ENCODE data around the gene BBS5. TPM values are rescaled to one million over a fixed set of nuclear protein-coding genes. Genes with fewer than 3 reads are reported as not detected.

Gene BBS5
- polyA plus RNA-seq, 1 donor from 2014 or later = 9.1 TPM

Other genes with a start within 250 kb of the BBS5 start
- gene LRP2, start 117.0 kb upstream of the BBS5 start, polyA plus RNA-seq = 1.8 and 4.1 TPM in 2 replicates
- gene KLHL41, start 30.2 kb downstream of the BBS5 start, polyA plus RNA-seq = 2.3 and 2.7 TPM in 2 replicates
- gene FASTKD1, start 94.4 kb downstream of the BBS5 start, polyA plus RNA-seq = 50.3 and 69.6 TPM in 2 replicates
- gene PPIG, start 104.9 kb downstream of the BBS5 start, polyA plus RNA-seq = 28.7 and 45.0 TPM in 2 replicates
- 0.20 and 1.7 TPM in 2 replicates for gene CFAP210, start 214.9 kb downstream of the BBS5 start, polyA plus RNA-seq
- gene PHOSPHO2, start 215.0 kb downstream of the BBS5 start, polyA plus RNA-seq = 15.0 and 25.4 TPM in 2 replicates

All from neural cell (in vitro differentiated cells).